ENCODE data around the gene VGF. TPM values are rescaled to one million over a fixed set of nuclear protein-coding genes. Genes with fewer than 3 reads are reported as not detected.
"Not testable (repeated sequence)": the region's sequence is repeated elsewhere in the genome, so short reads cannot be mapped to it uniquely, and the experiment has no call there.

Gene VGF
- total and polyA plus RNA-seq, 3 donors from 2014 or later = 0.87 to 2.3 (median 1.2) TPM

DNA sequence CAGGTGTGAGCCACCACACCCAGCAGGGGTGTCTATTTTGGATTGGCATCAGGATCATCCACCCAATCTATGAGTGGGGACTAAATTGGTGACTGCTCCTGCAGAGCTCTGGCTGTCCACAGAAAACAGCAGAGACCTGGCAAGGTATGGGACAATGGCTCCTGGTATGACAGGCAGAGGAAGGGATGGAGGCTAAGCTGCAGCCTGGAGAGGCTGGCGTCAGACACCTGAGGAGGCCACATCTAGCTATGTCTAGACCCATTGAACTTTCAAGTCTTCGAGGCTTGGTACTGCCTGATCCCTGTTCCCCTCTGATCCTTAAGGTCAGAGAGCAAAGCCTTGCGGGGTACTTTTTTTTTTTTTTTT is 41.7 kb downstream of the VGF start:
- TF ChIP-seq POLR2A (IDR thresholded peaks at IDR 0.05) (no peak), CTCF (IDR thresholded peaks at IDR 0.05) (no peak)
- Histone ChIP-seq H3K27ac (no peak overlapping the region), H3K36me3 (ENCODE audit: low read depth, missing control alignments) (no peaks in the 10 kb centered on the region), H3K27me3 (no peaks in the 10 kb centered on the region), H3K4me1 (peaks cover 54% of the 10 kb centered on the region), H3K9me3 (no peaks in the 10 kb centered on the region), H3K4me3 (no peak overlapping the region)
- intact Hi-C loops (cut with DNase I; ENCODE audit: low total_unique reads) = no loop called here
- 94 to 95% methylated on average over 3 of the region's 3 CpGs for WGBS, 2 donors
- DNase-seq = no peak

GRCh38 chr7:101122933-101123702 is 42.3 kb downstream of the VGF start:
- H3K36me3 ChIP-seq (ENCODE audit: low read depth, missing control alignments) = no peaks in the 10 kb centered on the region
- no peak for TF ChIP-seq POLR2A (IDR thresholded peaks at IDR 0.05)
- TF ChIP-seq CTCF (IDR thresholded peaks at IDR 0.05) = no peak
- peak overlapping the region; percentile 92 to 93 for H3K27ac ChIP-seq
- no peaks in the 10 kb centered on the region for H3K9me3 ChIP-seq
- H3K4me3 ChIP-seq = no peak overlapping the region
- no peak for DNase-seq
- no peaks in the 10 kb centered on the region for H3K27me3 ChIP-seq
- intact Hi-C loops (cut with DNase I; ENCODE audit: low total_unique reads) = no loop called here
- peaks cover 55% of the 10 kb centered on the region for H3K4me1 ChIP-seq
- 89 to 90% methylated on average over 10 to 11 of the region's 11 CpGs for WGBS, 2 donors

DNA sequence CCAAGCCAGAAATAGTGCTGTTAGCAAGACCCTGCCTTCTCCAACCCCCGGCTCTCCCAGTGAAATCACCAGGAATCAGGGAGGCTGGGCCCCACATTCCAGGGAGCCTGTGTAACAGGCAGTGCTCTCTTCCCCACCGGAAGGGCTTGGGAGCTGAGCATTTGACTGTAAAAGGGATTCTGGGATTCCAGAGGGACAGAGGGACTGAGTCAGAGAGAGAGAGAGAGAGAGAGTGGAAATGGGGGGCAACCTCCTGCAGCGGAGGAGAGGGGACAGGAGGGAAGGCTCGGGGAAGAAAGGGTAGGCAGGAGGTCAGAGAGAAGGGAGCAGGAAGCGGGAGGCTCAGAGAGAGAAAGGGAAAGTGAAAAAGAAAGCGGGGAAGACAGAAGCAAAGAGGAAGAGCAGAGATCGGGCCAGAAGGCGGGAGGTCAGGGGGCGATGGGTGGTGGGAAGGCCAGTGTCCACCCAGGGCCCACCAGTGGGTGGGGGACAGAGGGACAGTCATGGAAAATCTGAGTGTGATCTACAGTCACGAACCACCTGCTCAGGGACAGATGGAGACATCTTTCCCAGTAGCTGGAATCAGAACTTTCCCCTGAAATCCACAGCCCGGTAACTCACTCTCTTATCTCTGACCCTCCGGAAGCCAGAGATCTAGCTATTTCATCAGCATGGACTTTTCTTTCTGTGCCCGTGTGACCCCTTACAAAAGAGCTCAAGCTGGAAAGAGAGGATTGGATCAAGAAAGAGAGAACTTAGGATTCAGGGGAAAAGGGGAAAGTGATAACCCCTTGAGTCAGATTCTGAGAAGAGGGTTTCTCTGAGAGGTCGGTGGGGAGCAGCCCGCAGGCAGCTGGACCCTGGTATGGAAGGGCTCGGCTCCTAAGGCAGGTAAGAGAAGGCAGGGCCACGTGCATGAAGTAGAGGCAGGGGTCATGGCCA is 43.1 kb downstream of the VGF start:
- intact Hi-C loops (cut with DNase I; ENCODE audit: low total_unique reads) = no loop called here
- DNase-seq = peak; percentile 86
- 30 to 44% methylated on average over 17 of the region's 17 CpGs for WGBS, 2 donors
- H3K36me3 ChIP-seq (ENCODE audit: low read depth, missing control alignments) = no peaks in the 10 kb centered on the region
- H3K4me1 ChIP-seq = peaks cover 63% of the 10 kb centered on the region
- no peak for TF ChIP-seq POLR2A (IDR thresholded peaks at IDR 0.05)
- TF ChIP-seq CTCF (IDR thresholded peaks at IDR 0.05) = no peak
- no peaks in the 10 kb centered on the region for H3K27me3 ChIP-seq
- H3K4me3 ChIP-seq = peak overlapping the region; percentile 22 to 23
- H3K9me3 ChIP-seq = no peaks in the 10 kb centered on the region
- H3K27ac ChIP-seq = peak overlapping the region; percentile 92 to 93

DNA sequence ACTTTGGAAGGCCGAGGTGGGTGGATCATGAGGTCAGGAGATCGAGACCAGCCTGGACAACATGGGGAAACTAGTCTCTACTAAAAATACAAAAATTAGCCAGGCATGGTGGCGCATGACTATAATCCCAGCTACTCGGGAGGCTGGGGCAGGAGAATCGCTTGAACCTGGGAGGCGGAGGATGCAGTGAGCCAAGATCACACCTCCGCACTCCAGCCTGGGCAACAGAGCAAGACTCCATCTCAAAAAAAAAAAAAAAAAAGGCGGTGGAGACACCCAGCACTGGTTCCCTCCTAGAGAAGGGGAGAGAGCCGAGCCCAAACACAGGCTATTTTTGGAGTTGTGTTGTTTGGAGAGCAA is 43.8 kb downstream of the VGF start:
- H3K4me1 ChIP-seq = peaks cover 61% of the 10 kb centered on the region
- H3K4me3 ChIP-seq = peak overlapping the region in 1 of 2 donors; percentile 23
- WGBS, 2 donors = 59 to 65% methylated on average over 9 of the region's 9 CpGs
- intact Hi-C loops (cut with DNase I; ENCODE audit: low total_unique reads); H3K27me3 ChIP-seq; H3K9me3 ChIP-seq; H3K36me3 ChIP-seq (ENCODE audit: low read depth, missing control alignments); DNase-seq: not testable (repeated sequence)
- H3K27ac ChIP-seq = peak overlapping the region; percentile 92 to 93

- peak overlapping the region in 1 of 2 donors; percentile 68 for H3K27ac ChIP-seq
- peaks cover 52% of the 10 kb centered on the region for H3K4me1 ChIP-seq
- no peaks in the 10 kb centered on the region for H3K9me3 ChIP-seq
- H3K36me3 ChIP-seq (ENCODE audit: low read depth, missing control alignments) = no peaks in the 10 kb centered on the region
- intact Hi-C loops (cut with DNase I; ENCODE audit: low total_unique reads) = no loop called here
- 79 to 88% methylated on average over 4 of the region's 4 CpGs for WGBS, 2 donors
- no peak for DNase-seq
- no peak overlapping the region for H3K4me3 ChIP-seq
- H3K27me3 ChIP-seq = no peaks in the 10 kb centered on the region
- TF ChIP-seq POLR2A (IDR thresholded peaks at IDR 0.05) (no peak), CTCF (IDR thresholded peaks at IDR 0.05) (no peak)
Measured at GRCh38 chr7:101120315-101120714, 45.1 kb downstream of the VGF start.
